HEK293 (cell line): ENCODE data around the gene CYP4F22.

Source experiments
- KLF8 ChIP-seq: fragments of 450-650 bp; formaldehyde crosslinking; IDR thresholded peaks from 2 replicates; pipeline ENCODE4 v1.5.1; 2016; ENCODE audit warnings: missing biosample characterization, missing genetic modification characterization
- REST ChIP-seq: fragments of 450-650 bp; formaldehyde crosslinking; IDR thresholded peaks from 2 replicates; pipeline ENCODE4 v1.5.1; 2016; ENCODE audit warnings: missing biosample characterization, missing genetic modification characterization
- ZNF184 ChIP-seq: fragments of 450-650 bp; IDR thresholded peaks from 2 replicates; pipeline ENCODE4 v1.5.1; 2018; ENCODE audit warnings: missing biosample characterization, mild to moderate bottlenecking, missing genetic modification characterization
- ZNF394 ChIP-seq: fragments of 450-650 bp; formaldehyde crosslinking; IDR thresholded peaks from 2 replicates; pipeline ENCODE4 v1.5.1; 2016; ENCODE audit warnings: missing biosample characterization, missing genetic modification characterization, mild to moderate bottlenecking, moderate library complexity, borderline replicate concordance
- ZNF639 ChIP-seq: fragments of 450-650 bp; formaldehyde crosslinking; IDR thresholded peaks from 2 replicates; pipeline ENCODE4 v1.5.1; 2016; ENCODE audit warnings: missing biosample characterization, missing genetic modification characterization
- ZNF664 ChIP-seq: fragments of 450-650 bp; formaldehyde crosslinking; IDR thresholded peaks from 2 replicates; pipeline ENCODE4 v1.5.1; 2016; ENCODE audit warnings: missing biosample characterization, missing genetic modification characterization
- ZNF670 ChIP-seq: fragments of 450-650 bp; formaldehyde crosslinking; IDR thresholded peaks from 2 replicates; pipeline ENCODE4 v1.5.1; 2016; ENCODE audit warnings: missing biosample characterization, missing genetic modification characterization, low read depth

- TF ChIP-seq ZNF664 (tag by site-specific recombination) (no peak), KLF8 (no peak), ZNF639 (tag by site-specific recombination) (no peak), ZNF184 (tag by site-specific recombination) (no peak), ZNF394 (tag by site-specific recombination) (no peak), REST (tag by site-specific recombination) (no peak), ZNF670 (tag by site-specific recombination) (no peak)
Measured at GRCh38 chr19:15467734-15468214, 40.6 kb upstream of the CYP4F22 start.
